CD14-positive monocyte (primary cell): ENCODE data around the gene PLA2G15. TPM values are rescaled to one million over a fixed set of nuclear protein-coding genes. Genes with fewer than 3 reads are reported as not detected.

ENCODE experiments used
- DNase-seq, 3 donors: peaks; one replicate each; pipeline ENCODE4 v3.0.0-alpha.2; 2011 to 2022
- H2AFZ ChIP-seq: 2 replicates; pipeline ENCODE4 v1.6.0; 2012; ENCODE audit warnings: mild to moderate bottlenecking, low read depth, low read length, inconsistent platforms; ENCODE audit not compliant: insufficient read depth, poor library complexity, severe bottlenecking
- H3K27ac ChIP-seq, 2 donors: 1 replicate in 1 of 2; 2 replicates in 1 of 2; pipeline ENCODE4 v1.5.1; 2012 to 2013; ENCODE audit warnings: low read length in 2 of 2, control low read depth in 1 of 2, inconsistent platforms in 1 of 2, low read depth in 1 of 2, mild to moderate bottlenecking in 1 of 2
- H3K27me3 ChIP-seq, 2 donors: one replicate each; pipeline versions ENCODE4 v1.6.0 to v1.6.1; 2011 to 2013; ENCODE audit warnings: low read length in 2 of 2; ENCODE audit not compliant: control insufficient read depth in 2 of 2, insufficient read depth in 2 of 2
- H3K36me3 ChIP-seq, 2 donors: replicated peaks in 1 of 2; 1 replicate in 1 of 2; 2 replicates in 1 of 2; pipeline versions ENCODE4 v1.5.1 to v1.6.1; 2012 to 2013; ENCODE audit warnings: low read length in 2 of 2, control low read depth in 1 of 2, inconsistent platforms in 1 of 2, mild to moderate bottlenecking in 1 of 2; ENCODE audit not compliant: insufficient read depth in 2 of 2, control insufficient read depth in 1 of 2
- H3K4me1 ChIP-seq, 2 donors: 1 replicate in 1 of 2; 2 replicates in 1 of 2; pipeline versions ENCODE4 v1.5.1 to v1.6.1; 2012 to 2013; ENCODE audit warnings: low read length in 2 of 2, control low read depth in 1 of 2, inconsistent platforms in 1 of 2, mild to moderate bottlenecking in 1 of 2, moderate library complexity in 1 of 2; ENCODE audit not compliant: insufficient read depth in 2 of 2, control insufficient read depth in 1 of 2
- H3K4me2 ChIP-seq: replicated peaks from 2 replicates; pipeline ENCODE3; 2012; ENCODE audit warnings: low read length, moderate library complexity, mild to moderate bottlenecking; ENCODE audit not compliant: poor library complexity, severe bottlenecking; ENCODE audit errors: extremely low read depth
- H3K4me3 ChIP-seq, 3 experiments: fragments of 200-600 bp in 1 of 3; sonication (generic) in 1 of 3; replicated peaks in 1 of 3; 1 replicate in 2 of 3; 2 replicates in 1 of 3; pipeline ENCODE4 v1.5.1; 2011 to 2013; ENCODE audit warnings: low read length in 3 of 3, mild to moderate bottlenecking in 3 of 3, control low read depth in 2 of 3, low read depth in 2 of 3, inconsistent platforms in 1 of 3, moderate library complexity in 1 of 3
- H3K79me2 ChIP-seq: 2 replicates; pipeline ENCODE4 v1.6.0; 2012; ENCODE audit warnings: mild to moderate bottlenecking, control low read depth, inconsistent platforms, low read length, moderate library complexity; ENCODE audit not compliant: insufficient read depth
- H3K9ac ChIP-seq: 2 replicates; pipeline ENCODE4 v1.6.0; 2017; ENCODE audit warnings: low read length, mild to moderate bottlenecking; ENCODE audit not compliant: insufficient read depth, poor library complexity, severe bottlenecking
- H3K9me3 ChIP-seq, 2 donors: replicated peaks in 1 of 2; 1 replicate in 1 of 2; 2 replicates in 1 of 2; pipeline versions ENCODE4 v1.5.1 to v1.6.1; 2012 to 2013; ENCODE audit warnings: low read length in 2 of 2, control low read depth in 1 of 2; ENCODE audit not compliant: control insufficient read depth in 1 of 2, insufficient read depth in 1 of 2
- H4K20me1 ChIP-seq: 2 replicates; pipeline ENCODE4 v1.6.0; 2012; ENCODE audit warnings: mild to moderate bottlenecking, low read length, control low read depth, moderate library complexity; ENCODE audit not compliant: insufficient read depth
- H3K27ac Mint-ChIP-seq, 7 donors: one replicate each; pipeline ENCODE4 v1.8.0; 2020; ENCODE audit warnings: mild to moderate bottlenecking in 7 of 7, mixed read lengths in 7 of 7, moderate library complexity in 6 of 7, inconsistent platforms in 2 of 7
- H3K27me3 Mint-ChIP-seq, 3 donors: one replicate each; pipeline ENCODE4 v1.8.0; 2021 to 2022; ENCODE audit warnings: low read depth in 3 of 3, mild to moderate bottlenecking in 3 of 3, mixed read lengths in 3 of 3, moderate library complexity in 3 of 3, inconsistent platforms in 1 of 3
- H3K36me3 Mint-ChIP-seq, 2 donors: one replicate each; pipeline ENCODE4 v1.8.0; 2020; ENCODE audit warnings: mixed read lengths in 2 of 2, inconsistent platforms in 1 of 2, mild to moderate bottlenecking in 1 of 2
- H3K4me1 Mint-ChIP-seq: one replicate; pipeline ENCODE4 v1.8.0; 2020; ENCODE audit warnings: mild to moderate bottlenecking, mixed read lengths
- H3K4me3 Mint-ChIP-seq, 2 donors: one replicate each; pipeline ENCODE4 v1.8.0; 2020; ENCODE audit warnings: mild to moderate bottlenecking in 2 of 2, mixed read lengths in 2 of 2, moderate library complexity in 1 of 2
- H3K9me3 Mint-ChIP-seq, 7 donors: one replicate each; pipeline ENCODE4 v1.8.0; 2020 to 2022; ENCODE audit warnings: mixed read lengths in 7 of 7, mild to moderate bottlenecking in 6 of 7, moderate library complexity in 6 of 7, inconsistent platforms in 2 of 7
- WGBS: methylation state at CpG from one replicate; pipeline ENCODE4 v1.1.5; 2013; ENCODE audit warnings: missing lambda C conversion rate; ENCODE audit not compliant: insufficient coverage; 5-methylcytosine and 5-hydroxymethylcytosine counted together
- intact Hi-C, 2 donors: fragments of 100-400 bp; cut with micrococcal nuclease; formaldehyde crosslinking; loops; one replicate each; pipeline versions ENCODE4 v1.15.0 to v1.15.1; 2023
- polyA plus RNA-seq, 3 donors: library from polyadenylated mRNA; depleted of rRNA in 1 of 3; unstranded in 2 of 3; stranded (reverse) in 1 of 3; fragments of 300-500 nt in 2 of 3; fragments of >200 nt in 1 of 3; fragmentation: Illumina TruSeq in 2 of 3; gene quantifications; 1 replicate in 2 of 3; 2 replicates in 1 of 3; pipeline ENCODE4 v1.2.3, GENCODE V29; 2012 to 2021
- TF ChIP-seq, protein P1 (sequence below): fragments of 200-600 bp; IDR thresholded peaks from one replicate; pipeline ENCODE4 v1.8.0; 2022; ENCODE audit warnings: antibody characterized with exemption, mild to moderate bottlenecking

PLA2G15 gene
- polyA plus RNA-seq, 3 donors: 27.8 to 34.8 (median 29.5) TPM

DNA sequence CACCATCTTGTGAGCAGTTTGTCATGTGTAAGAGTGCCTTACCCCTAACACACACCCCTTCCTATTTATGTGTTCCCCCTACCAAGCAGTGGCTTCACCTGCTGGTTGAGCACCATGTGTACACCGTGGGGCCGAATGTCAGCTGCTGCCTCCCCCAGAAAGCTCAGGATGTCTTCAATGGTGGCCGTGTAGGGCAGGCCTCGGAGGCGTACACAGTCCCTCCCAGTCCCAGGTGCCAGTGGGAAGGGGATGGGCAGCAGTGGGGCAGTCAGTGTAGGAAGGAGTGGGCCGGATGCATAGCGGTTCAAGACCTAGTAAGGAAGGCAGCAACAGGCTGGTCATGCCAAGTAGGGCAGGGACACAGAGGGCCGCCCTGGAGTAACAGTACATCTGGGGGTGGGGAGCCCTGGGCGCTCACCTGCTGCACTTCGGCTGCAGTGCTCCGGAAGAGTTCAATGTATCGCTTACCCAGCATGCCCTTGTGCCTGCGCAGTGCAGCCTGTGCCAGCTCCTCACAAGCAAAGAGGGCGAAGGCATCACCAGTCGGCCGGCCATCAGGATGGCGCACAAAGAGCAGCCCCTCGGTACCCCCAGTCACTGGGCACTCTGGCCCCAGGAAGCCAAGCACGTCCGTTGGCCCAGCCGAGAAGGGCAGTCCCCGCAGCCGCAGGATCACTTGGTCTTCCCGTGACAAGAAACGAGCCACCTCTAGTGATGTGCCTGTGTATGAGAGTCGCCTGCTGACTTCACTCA is 13.6 kb upstream of the PLA2G15 start:
- no peaks in the 10 kb centered on the region for H3K79me2 ChIP-seq
- Mint-ChIP-seq H3K9me3 (peaks cover 0 to 11% (median 4%) of the 10 kb centered on the region in 7 donors), H3K27me3 (peaks cover 20 to 26% (median 20%) of the 10 kb centered on the region in 3 donors), H3K4me1 (peaks cover 15% of the 10 kb centered on the region), H3K36me3 (peaks cover 23 to 44% of the 10 kb centered on the region in 2 donors), H3K27ac (no peak overlapping the region), H3K4me3 (no peak overlapping the region)
- H2AFZ ChIP-seq: no peak overlapping the region
- intact Hi-C loops: loop anchor here in 1 of 2 donors (10.0 kb wide), 1 partner anchor 347 kb away; the partner anchor contains the start of gene NRN1L
- peaks cover 8 to 26% of the 10 kb centered on the region in 2 donors for H3K27me3 ChIP-seq
- H3K4me3 ChIP-seq: no peak overlapping the region
- peaks cover 30% of the 10 kb centered on the region for H4K20me1 ChIP-seq
- TF ChIP-seq, protein P1, sequence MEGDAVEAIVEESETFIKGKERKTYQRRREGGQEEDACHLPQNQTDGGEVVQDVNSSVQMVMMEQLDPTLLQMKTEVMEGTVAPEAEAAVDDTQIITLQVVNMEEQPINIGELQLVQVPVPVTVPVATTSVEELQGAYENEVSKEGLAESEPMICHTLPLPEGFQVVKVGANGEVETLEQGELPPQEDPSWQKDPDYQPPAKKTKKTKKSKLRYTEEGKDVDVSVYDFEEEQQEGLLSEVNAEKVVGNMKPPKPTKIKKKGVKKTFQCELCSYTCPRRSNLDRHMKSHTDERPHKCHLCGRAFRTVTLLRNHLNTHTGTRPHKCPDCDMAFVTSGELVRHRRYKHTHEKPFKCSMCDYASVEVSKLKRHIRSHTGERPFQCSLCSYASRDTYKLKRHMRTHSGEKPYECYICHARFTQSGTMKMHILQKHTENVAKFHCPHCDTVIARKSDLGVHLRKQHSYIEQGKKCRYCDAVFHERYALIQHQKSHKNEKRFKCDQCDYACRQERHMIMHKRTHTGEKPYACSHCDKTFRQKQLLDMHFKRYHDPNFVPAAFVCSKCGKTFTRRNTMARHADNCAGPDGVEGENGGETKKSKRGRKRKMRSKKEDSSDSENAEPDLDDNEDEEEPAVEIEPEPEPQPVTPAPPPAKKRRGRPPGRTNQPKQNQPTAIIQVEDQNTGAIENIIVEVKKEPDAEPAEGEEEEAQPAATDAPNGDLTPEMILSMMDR: no peak
- no peak overlapping the region for H3K27ac ChIP-seq
- H3K4me2 ChIP-seq: no peak overlapping the region
- WGBS: 96% methylated on average over 21 of the region's 26 CpGs
- no peak overlapping the region for H3K9ac ChIP-seq
- no peaks in the 10 kb centered on the region for H3K9me3 ChIP-seq
- H3K36me3 ChIP-seq: peaks cover 34 to 46% of the 10 kb centered on the region in 2 donors
- H3K4me1 ChIP-seq: peaks cover 5 to 22% of the 10 kb centered on the region in 2 donors
- DNase-seq: no peak

DNA sequence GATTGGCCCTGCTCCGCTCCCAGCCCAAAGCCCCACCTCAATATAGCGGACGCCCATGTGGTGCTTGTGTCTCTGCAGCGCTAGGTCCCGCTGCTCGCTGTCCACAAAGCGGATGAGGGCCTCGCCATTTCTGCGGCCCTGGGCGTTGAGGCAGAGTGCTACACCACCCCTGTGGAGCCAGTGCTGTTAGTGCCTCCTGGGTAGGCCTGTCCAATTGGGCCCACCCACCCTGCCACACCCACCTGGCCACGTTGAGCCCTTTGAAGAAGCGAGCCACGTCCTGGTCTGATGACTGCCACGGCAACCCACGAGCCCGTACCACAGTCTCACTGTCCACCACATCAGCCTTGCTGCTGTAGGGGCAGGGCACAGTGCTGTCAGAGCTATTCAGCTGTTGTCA is 12.8 kb upstream of the PLA2G15 start:
- peaks cover 9 to 33% of the 10 kb centered on the region in 2 donors for H3K27me3 ChIP-seq
- Mint-ChIP-seq H3K36me3 (peaks cover 22 to 37% of the 10 kb centered on the region in 2 donors), H3K4me1 (peaks cover 21% of the 10 kb centered on the region), H3K9me3 (peaks cover 0 to 13% (median 4%) of the 10 kb centered on the region in 7 donors), H3K27me3 (peaks cover 28 to 33% (median 28%) of the 10 kb centered on the region in 3 donors), H3K27ac (no peak overlapping the region), H3K4me3 (no peak overlapping the region)
- intact Hi-C loops: loop anchor here in 1 of 2 donors (10.0 kb wide), 1 partner anchor 348 kb away; the partner anchor contains the start of gene NRN1L
- no peak overlapping the region for H2AFZ ChIP-seq
- H3K27ac ChIP-seq: no peak overlapping the region
- H4K20me1 ChIP-seq: peaks cover 27% of the 10 kb centered on the region
- peaks cover 12 to 30% of the 10 kb centered on the region in 2 donors for H3K4me1 ChIP-seq
- TF ChIP-seq, protein P1: no peak
- H3K9ac ChIP-seq: no peak overlapping the region
- H3K4me2 ChIP-seq: no peak overlapping the region
- H3K79me2 ChIP-seq: no peaks in the 10 kb centered on the region
- WGBS: 88% methylated on average over 12 of the region's 16 CpGs
- no peaks in the 10 kb centered on the region for H3K9me3 ChIP-seq
- peaks cover 29 to 40% of the 10 kb centered on the region in 2 donors for H3K36me3 ChIP-seq
- H3K4me3 ChIP-seq: no peak overlapping the region
- DNase-seq: no peak
